Large intestine (tissue), 3 donors: ENCODE data around the gene ENO4. TPM values are rescaled to one million over a fixed set of nuclear protein-coding genes. Genes with fewer than 3 reads are reported as not detected.

ENCODE experiments used
- DNase-seq, 2 donors: peaks; one replicate each; pipeline versions ENCODE4 v3.0.0 to v3.0.0-alpha.2; 2013
- H3K27ac ChIP-seq: one replicate; pipeline ENCODE4 v1.5.1; 2013; ENCODE audit warnings: low read length
- H3K27me3 ChIP-seq: 2 replicates; pipeline ENCODE4 v1.6.1; 2013; ENCODE audit warnings: low read length; ENCODE audit not compliant: control insufficient read depth, insufficient read depth
- H3K36me3 ChIP-seq: 2 replicates; pipeline ENCODE4 v1.6.1; 2013; ENCODE audit warnings: low read length; ENCODE audit not compliant: control insufficient read depth, insufficient read depth
- H3K4me1 ChIP-seq: one replicate; pipeline ENCODE4 v1.6.1; 2013; ENCODE audit warnings: low read length; ENCODE audit not compliant: control insufficient read depth, insufficient read depth
- H3K4me3 ChIP-seq: one replicate; pipeline ENCODE4 v1.5.1; 2013; ENCODE audit warnings: low read length
- H3K9me3 ChIP-seq: one replicate; pipeline ENCODE4 v1.6.1; 2013; ENCODE audit warnings: mild to moderate bottlenecking, low read depth, low read length, moderate library complexity; ENCODE audit not compliant: control insufficient read depth
- WGBS: methylation state at CpG from one replicate; pipeline ENCODE4 v1.1.5; 2013; ENCODE audit warnings: low lambda C conversion rate; ENCODE audit not compliant: insufficient coverage; 5-methylcytosine and 5-hydroxymethylcytosine counted together
- polyA plus RNA-seq: library from polyadenylated mRNA; unstranded; fragments of 120-200 nt; gene quantifications from one replicate; pipeline ENCODE4 v1.2.1, GENCODE V29; 2013

ENO4 gene
- polyA plus RNA-seq, 1 donor, result 1.1 TPM

DNA sequence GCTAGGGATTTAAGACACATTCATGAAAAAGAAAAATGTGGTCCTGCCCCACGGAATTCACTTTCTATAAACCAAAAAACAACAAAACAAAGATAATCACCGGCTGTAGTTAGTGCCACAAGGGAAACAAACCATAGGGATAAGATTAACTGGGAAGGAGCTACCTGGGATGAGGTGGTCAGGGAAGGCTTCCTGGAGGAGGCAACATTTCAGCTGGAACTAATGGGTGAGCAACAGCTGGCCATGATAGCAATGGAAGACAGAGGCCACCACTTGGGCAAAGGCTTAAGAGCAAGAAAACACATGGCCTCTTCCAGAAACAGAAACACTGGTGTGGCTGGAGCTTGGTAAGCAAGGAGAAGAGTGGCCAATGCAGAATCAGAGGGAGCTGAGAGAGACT, 38.4 kb upstream of the ENO4 start:
- H3K27me3 ChIP-seq, result peaks cover 17% of the 10 kb centered on the region
- 100% methylated on average over 1 of the region's 2 CpGs for WGBS

DNA sequence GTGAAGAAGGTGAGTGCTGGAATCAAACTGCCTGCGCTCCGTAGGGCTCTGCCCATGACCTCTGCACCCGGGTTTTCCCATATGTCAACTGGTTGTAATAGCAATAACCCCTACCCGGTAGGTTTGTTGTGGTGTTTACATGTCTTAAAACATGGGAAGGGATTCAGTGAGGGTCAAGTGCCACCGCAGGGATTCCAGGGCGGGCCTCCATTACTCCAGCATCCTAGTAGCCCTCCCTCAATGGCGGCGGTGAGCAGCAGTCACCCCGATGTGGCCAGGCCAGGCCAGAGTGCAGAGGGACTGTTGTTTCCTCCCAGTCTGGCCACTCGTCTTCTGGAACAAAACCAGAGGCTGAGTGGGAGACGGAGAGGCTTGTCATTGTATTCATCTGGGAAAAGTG, 37.6 kb upstream of the ENO4 start:
- WGBS, result no CpG with 5 or more reads among the region's 11 CpGs
- Histone ChIP-seq H3K27me3 (peaks cover 24% of the 10 kb centered on the region), H3K36me3 (no peaks in the 10 kb centered on the region), H3K9me3 (no peaks in the 10 kb centered on the region), H3K4me1 (no peaks in the 10 kb centered on the region), H3K27ac (no peak overlapping the region), H3K4me3 (no peak overlapping the region)
- no peak for DNase-seq

More for the DNA sequence above, 38.4 kb upstream of the ENO4 start:
- Histone ChIP-seq H3K4me1 (no peaks in the 10 kb centered on the region), H3K4me3 (no peak overlapping the region), H3K36me3 (no peaks in the 10 kb centered on the region), H3K27ac (no peak overlapping the region), H3K9me3 (no peaks in the 10 kb centered on the region)
- no peak for DNase-seq

- no CpG with 5 or more reads among the region's 18 CpGs for WGBS
- Histone ChIP-seq H3K27me3 (peaks cover 29% of the 10 kb centered on the region), H3K36me3 (no peaks in the 10 kb centered on the region), H3K27ac (no peak overlapping the region), H3K4me3 (no peak overlapping the region), H3K9me3 (no peaks in the 10 kb centered on the region), H3K4me1 (no peaks in the 10 kb centered on the region)
- DNase-seq, result no peak
These were observed 33.5 kb upstream of the ENO4 start for GRCh38 chr10:116815641-116816415.

- Histone ChIP-seq H3K27me3 (peaks cover 29% of the 10 kb centered on the region), H3K9me3 (no peaks in the 10 kb centered on the region), H3K4me1 (no peaks in the 10 kb centered on the region), H3K36me3 (no peaks in the 10 kb centered on the region), H3K4me3 (no peak overlapping the region), H3K27ac (no peak overlapping the region)
- no peak for DNase-seq
- WGBS, result 50% methylated on average over 2 of the region's 10 CpGs
These were observed 32.1 kb upstream of the ENO4 start for GRCh38 chr10:116817178-116817577.

- no peak for DNase-seq
- no peaks in the 10 kb centered on the region for H3K9me3 ChIP-seq
- no peak overlapping the region for H3K27ac ChIP-seq
- H3K4me1 ChIP-seq, result no peaks in the 10 kb centered on the region
- WGBS, result no CpG with 5 or more reads among the region's 8 CpGs
- no peaks in the 10 kb centered on the region for H3K36me3 ChIP-seq
- no peak overlapping the region for H3K4me3 ChIP-seq
- peaks cover 29% of the 10 kb centered on the region for H3K27me3 ChIP-seq
These were observed 31.4 kb upstream of the ENO4 start for GRCh38 chr10:116817780-116818343.

DNA sequence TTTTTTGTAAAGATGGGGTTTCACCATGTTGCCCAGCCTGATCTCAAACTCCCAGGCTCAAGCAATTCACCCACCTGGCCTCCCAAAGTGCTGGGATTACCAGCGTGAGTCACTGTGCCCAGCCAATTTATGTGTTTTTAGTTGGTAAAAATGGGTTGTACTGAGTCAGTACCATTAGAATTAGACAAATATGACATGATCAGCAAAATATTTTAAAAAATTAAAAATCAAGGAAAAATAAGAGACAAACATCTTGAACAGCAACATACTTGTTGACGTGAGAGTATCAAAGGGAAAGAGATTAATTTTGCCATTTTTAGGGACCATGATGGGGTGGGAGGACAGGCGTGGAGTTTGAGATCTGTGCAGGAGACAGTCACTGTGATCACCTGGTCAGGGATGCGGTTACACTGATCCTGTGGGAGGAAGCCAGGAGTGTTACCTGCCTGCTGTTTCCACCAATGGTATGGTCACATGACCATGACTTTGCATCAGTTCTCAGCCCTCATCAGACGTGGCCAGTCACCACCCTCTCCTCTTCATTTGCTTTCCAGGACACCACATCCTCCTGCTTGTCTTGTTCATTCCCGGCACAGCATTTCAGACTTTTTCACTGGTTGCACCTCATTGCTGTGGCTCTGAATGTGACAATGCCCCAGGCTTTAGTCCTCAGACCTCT, 29.2 kb upstream of the ENO4 start:
- Histone ChIP-seq H3K4me1 (no peaks in the 10 kb centered on the region), H3K9me3 (no peaks in the 10 kb centered on the region), H3K4me3 (no peak overlapping the region), H3K27ac (no peak overlapping the region), H3K36me3 (no peaks in the 10 kb centered on the region), H3K27me3 (peaks cover 29% of the 10 kb centered on the region)
- WGBS, result 94% methylated on average over 2 of the region's 6 CpGs
- DNase-seq, result no peak

GRCh38 chr10:116825901-116826300, 23.4 kb upstream of the ENO4 start:
- H3K36me3 ChIP-seq, result no peaks in the 10 kb centered on the region
- H3K27me3 ChIP-seq, result no peaks in the 10 kb centered on the region
- no peak overlapping the region for H3K27ac ChIP-seq
- no peaks in the 10 kb centered on the region for H3K9me3 ChIP-seq
- 40% methylated on average over 2 of the region's 7 CpGs for WGBS
- DNase-seq, result no peak
- no peak overlapping the region for H3K4me3 ChIP-seq
- H3K4me1 ChIP-seq, result no peaks in the 10 kb centered on the region

- Histone ChIP-seq H3K9me3 (no peaks in the 10 kb centered on the region), H3K4me3 (no peak overlapping the region), H3K27ac (no peak overlapping the region), H3K27me3 (no peaks in the 10 kb centered on the region), H3K4me1 (no peaks in the 10 kb centered on the region), H3K36me3 (no peaks in the 10 kb centered on the region)
- no peak for DNase-seq
- no CpG with 5 or more reads among the region's 7 CpGs for WGBS
These were observed 22.5 kb upstream of the ENO4 start for GRCh38 chr10:116826803-116827202.

DNA sequence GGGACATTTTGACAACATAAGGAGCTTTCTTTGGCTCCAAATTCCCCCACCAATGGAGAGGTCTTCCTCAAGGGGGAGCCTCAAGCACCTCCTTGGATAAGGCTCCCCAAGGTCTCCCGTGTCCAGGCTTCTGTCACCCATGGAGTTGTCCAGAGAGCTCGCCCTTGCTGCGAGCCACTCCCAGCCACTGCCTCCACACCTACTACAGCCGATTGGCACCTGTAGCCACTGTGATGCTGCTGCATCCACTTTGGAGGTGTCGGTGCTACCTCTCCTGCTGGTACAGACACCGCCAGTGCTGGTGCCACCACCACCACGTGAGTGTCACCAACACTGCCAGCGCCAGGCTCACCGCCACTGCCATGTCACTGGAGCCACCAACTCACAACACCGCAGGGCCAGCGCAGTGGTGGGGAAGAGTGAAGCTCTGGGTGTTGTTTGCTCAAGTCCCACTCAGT, 22.1 kb upstream of the ENO4 start:
- no peaks in the 10 kb centered on the region for H3K36me3 ChIP-seq
- no peaks in the 10 kb centered on the region for H3K9me3 ChIP-seq
- no peak overlapping the region for H3K27ac ChIP-seq
- no peak for DNase-seq
- WGBS, result no CpG with 5 or more reads among the region's 11 CpGs
- no peaks in the 10 kb centered on the region for H3K27me3 ChIP-seq
- H3K4me3 ChIP-seq, result no peak overlapping the region
- no peaks in the 10 kb centered on the region for H3K4me1 ChIP-seq

DNA sequence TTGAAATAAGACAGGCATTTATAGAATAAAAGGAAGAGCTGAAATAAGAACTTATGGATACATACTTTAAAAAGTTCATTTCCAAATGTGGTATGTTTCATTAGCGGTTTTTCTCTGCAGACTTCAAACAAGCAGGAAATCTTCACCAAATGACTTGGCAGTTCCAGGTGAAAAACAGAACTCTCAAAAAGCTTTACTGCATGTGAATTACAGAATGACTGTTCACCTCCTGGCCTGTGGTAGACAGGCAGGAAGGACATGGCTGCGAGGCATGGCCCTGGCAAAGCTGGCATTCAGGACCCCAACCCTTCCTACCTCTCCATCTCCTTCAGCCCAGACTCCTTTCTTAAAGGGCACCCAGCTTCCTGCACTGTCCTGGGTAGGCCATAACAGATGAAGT, 21.2 kb upstream of the ENO4 start:
- DNase-seq, result no peak
- Histone ChIP-seq H3K27me3 (no peaks in the 10 kb centered on the region), H3K9me3 (no peaks in the 10 kb centered on the region), H3K36me3 (no peaks in the 10 kb centered on the region), H3K27ac (no peak overlapping the region), H3K4me1 (no peaks in the 10 kb centered on the region), H3K4me3 (no peak overlapping the region)
- no CpG with 5 or more reads among the region's 2 CpGs for WGBS
